ENCODE data around the gene LRRC55. TPM values are rescaled to one million over a fixed set of nuclear protein-coding genes. Genes with fewer than 3 reads are reported as not detected.

LRRC55 gene
- total RNA-seq, 1 experiment from 2014 or later = 0.79 TPM

- ChIA-PET POLR2A (no interaction called here), CTCF (interaction anchor here (1.1 to 1.5 kb wide), 2 partner anchors 91 kb away, joined by 4 to 7 read pairs; no protein-coding TSS in a partner anchor)
- H3K27ac Mint-ChIP-seq = no peak overlapping the region
- no peak for DNase-seq (ENCODE audit: low spot score)
- H3K4me1 Mint-ChIP-seq = peaks cover 24% of the 10 kb centered on the region
- H3K36me3 Mint-ChIP-seq = no peaks in the 10 kb centered on the region
- TF ChIP-seq IRF1 (CRISPR knock-in tag; IDR thresholded peaks at IDR 0.05) (no peak), HMGA2 (CRISPR knock-in tag; IDR thresholded peaks at IDR 0.05) (peak; percentile 97)
- H3K27me3 Mint-ChIP-seq (ENCODE audit: low read depth) = peaks cover 14% of the 10 kb centered on the region
- no peaks in the 10 kb centered on the region for H3K9me3 Mint-ChIP-seq
- no peak for ATAC-seq
- H3K4me3 Mint-ChIP-seq = no peak overlapping the region
Observed at GRCh38 chr11:57158180-57158579, 23.6 kb upstream of the LRRC55 start.

- ATAC-seq (no peak), DNase-seq (ENCODE audit: low spot score) (no peak)
- H3K36me3 Mint-ChIP-seq = no peaks in the 10 kb centered on the region
- peaks cover 14% of the 10 kb centered on the region for H3K27me3 Mint-ChIP-seq (ENCODE audit: low read depth)
- H3K27ac Mint-ChIP-seq = no peak overlapping the region
- no peak overlapping the region for H3K4me3 Mint-ChIP-seq
- POLR2A ChIA-PET = no interaction called here
- H3K4me1 Mint-ChIP-seq = peaks cover 24% of the 10 kb centered on the region
- CTCF ChIA-PET = interaction anchor here (1.1 kb wide), 1 partner anchor 91 kb away, joined by 4 read pairs; no protein-coding TSS in a partner anchor
- H3K9me3 Mint-ChIP-seq = no peaks in the 10 kb centered on the region
- TF ChIP-seq MAX (CRISPR knock-in tag; IDR thresholded peaks at IDR 0.05) (no peak), SMAD3 (CRISPR knock-in tag; IDR thresholded peaks at IDR 0.05; ENCODE audit: borderline replicate concordance) (no peak), ZNF532 (CRISPR knock-in tag; IDR thresholded peaks at IDR 0.05; ENCODE audit: borderline replicate concordance) (no peak), ETV6 (CRISPR knock-in tag; IDR thresholded peaks at IDR 0.05) (no peak), NFE2L1 (CRISPR knock-in tag; IDR thresholded peaks at IDR 0.05) (no peak), ELF4 (CRISPR knock-in tag; IDR thresholded peaks at IDR 0.05; ENCODE audit: low read depth) (no peak), KAT7 (CRISPR knock-in tag; IDR thresholded peaks at IDR 0.05; ENCODE audit: borderline replicate concordance) (no peak), ZMAT4 (CRISPR knock-in tag; IDR thresholded peaks at IDR 0.05) (no peak), TEAD1 (CRISPR knock-in tag; IDR thresholded peaks at IDR 0.05) (no peak), CDX4 (CRISPR knock-in tag; IDR thresholded peaks at IDR 0.05; ENCODE audit: borderline replicate concordance) (no peak), PRRX2 (CRISPR knock-in tag; IDR thresholded peaks at IDR 0.05) (no peak), ZNF425 (CRISPR knock-in tag; conservative IDR thresholded peaks at IDR 0.05) (no peak), RORB (CRISPR knock-in tag; IDR thresholded peaks at IDR 0.05) (no peak)
Observed at GRCh38 chr11:57158599-57158998, 23.2 kb upstream of the LRRC55 start.

Measured in WTC11 (cell line).